Ishikawa (cell line): ENCODE measurements around the gene UTP15.

Source experiments
- CEBPB ChIP-seq: IDR thresholded peaks from 2 replicates; pipeline ENCODE4 v1.6.1; 2012
- CREB1 ChIP-seq: IDR thresholded peaks from 2 replicates; pipeline ENCODE4 v1.6.1; 2012; ENCODE audit warnings: low read depth
- EGR1 ChIP-seq: IDR thresholded peaks from 2 replicates; pipeline ENCODE4 v1.6.1; 2012
- EP300 ChIP-seq: IDR thresholded peaks from 2 replicates; pipeline ENCODE4 v1.6.1; 2012; ENCODE audit warnings: borderline replicate concordance
- FOXM1 ChIP-seq: IDR thresholded peaks from 2 replicates; pipeline ENCODE4 v1.6.1; 2012; ENCODE audit warnings: low read depth, borderline replicate concordance
- MAX ChIP-seq: IDR thresholded peaks from 2 replicates; pipeline ENCODE4 v1.6.1; 2012
- NFIC ChIP-seq: IDR thresholded peaks from 2 replicates; pipeline ENCODE4 v1.6.1; 2012
- RAD21 ChIP-seq: IDR thresholded peaks from 2 replicates; pipeline ENCODE4 v1.6.1; 2012; ENCODE audit warnings: low read depth
- REST ChIP-seq: IDR thresholded peaks from 2 replicates; pipeline ENCODE4 v1.6.1; 2012; ENCODE audit warnings: low read depth, mild to moderate bottlenecking
- TAF1 ChIP-seq: IDR thresholded peaks from 2 replicates; pipeline ENCODE4 v1.6.1; 2012; ENCODE audit warnings: low read depth, mild to moderate bottlenecking
- TCF12 ChIP-seq: IDR thresholded peaks from 2 replicates; pipeline ENCODE4 v1.6.1; 2012; ENCODE audit warnings: low read depth
- TEAD4 ChIP-seq: IDR thresholded peaks from 2 replicates; pipeline ENCODE4 v1.6.1; 2012
- USF1 ChIP-seq: IDR thresholded peaks from 2 replicates; pipeline ENCODE4 v1.6.1; 2012
- YY1 ChIP-seq: IDR thresholded peaks from 2 replicates; pipeline ENCODE4 v1.6.1; 2012; ENCODE audit warnings: low read depth
- ZBTB7A ChIP-seq: IDR thresholded peaks from 2 replicates; pipeline ENCODE4 v1.6.1; 2012; ENCODE audit warnings: low read depth

Gene UTP15

GRCh38 chr5:73630765-73631164 is 65.2 kb downstream of the UTP15 start:
- no peak for TF ChIP-seq FOXM1
- no peak for TF ChIP-seq EGR1
- TF ChIP-seq MAX: no peak
- no peak for TF ChIP-seq CEBPB
- TF ChIP-seq REST: no peak
- no peak for TF ChIP-seq TAF1
- TF ChIP-seq TCF12: no peak
- TF ChIP-seq USF1: no peak
- TF ChIP-seq TEAD4: no peak
- no peak for TF ChIP-seq CREB1
- TF ChIP-seq RAD21: no peak
- no peak for TF ChIP-seq NFIC
- TF ChIP-seq ZBTB7A: no peak
- TF ChIP-seq EP300: no peak
- no peak for TF ChIP-seq YY1

GRCh38 chr5:73631500-73631899 is 66.0 kb downstream of the UTP15 start:
- TF ChIP-seq EGR1 (no peak), EP300 (no peak), CREB1 (no peak), FOXM1 (no peak), MAX (no peak), TAF1 (no peak), TEAD4 (no peak), YY1 (no peak)
